IgD-negative memory B cell (primary cell): ENCODE data around the gene LTBP1. TPM values are rescaled to one million over a fixed set of nuclear protein-coding genes. Genes with fewer than 3 reads are reported as not detected.

ENCODE experiments used
- H3K27ac Mint-ChIP-seq, 3 donors: one replicate each; pipeline ENCODE4 v1.8.0; 2020 to 2022; ENCODE audit warnings: mild to moderate bottlenecking in 3 of 3, mixed read lengths in 3 of 3, moderate library complexity in 1 of 3
- H3K27me3 Mint-ChIP-seq: one replicate; pipeline ENCODE4 v1.8.0; 2021; ENCODE audit warnings: mixed read lengths
- H3K36me3 Mint-ChIP-seq: one replicate; pipeline ENCODE4 v1.8.0; 2020; ENCODE audit warnings: mild to moderate bottlenecking, mixed read lengths
- H3K4me1 Mint-ChIP-seq, 3 donors: one replicate each; pipeline ENCODE4 v1.8.0; 2020 to 2022; ENCODE audit warnings: mixed read lengths in 3 of 3, mild to moderate bottlenecking in 1 of 3
- H3K4me3 Mint-ChIP-seq, 4 donors: one replicate each; pipeline ENCODE4 v1.8.0; 2020 to 2022; ENCODE audit warnings: mild to moderate bottlenecking in 4 of 4, mixed read lengths in 4 of 4, moderate library complexity in 3 of 4
- H3K9me3 Mint-ChIP-seq, 3 donors: one replicate each; pipeline ENCODE4 v1.8.0; 2020 to 2021; ENCODE audit warnings: mixed read lengths in 3 of 3, mild to moderate bottlenecking in 1 of 3
- polyA plus RNA-seq: library from polyadenylated mRNA; unstranded; fragments of 300-500 nt; fragmentation: Illumina TruSeq; gene quantifications from one replicate; pipeline ENCODE4 v1.2.3, GENCODE V29; 2021

The LTBP1 gene
- polyA plus RNA-seq, 1 donor from 2014 or later = not detected

- Mint-ChIP-seq H3K4me3 (no peak overlapping the region), H3K36me3 (no peaks in the 10 kb centered on the region), H3K9me3 (no peaks in the 10 kb centered on the region), H3K4me1 (no peaks in the 10 kb centered on the region), H3K27ac (no peak overlapping the region), H3K27me3 (peaks cover 5% of the 10 kb centered on the region)
These were observed 154.2 kb downstream of the LTBP1 start for GRCh38 chr2:33100921-33101320.

GRCh38 chr2:33104052-33104623, 157.4 kb downstream of the LTBP1 start:
- H3K27me3 Mint-ChIP-seq = peaks cover 5% of the 10 kb centered on the region
- no peak overlapping the region for H3K4me3 Mint-ChIP-seq
- no peaks in the 10 kb centered on the region for H3K9me3 Mint-ChIP-seq
- H3K36me3 Mint-ChIP-seq = no peaks in the 10 kb centered on the region
- H3K4me1 Mint-ChIP-seq = no peaks in the 10 kb centered on the region
- no peak overlapping the region for H3K27ac Mint-ChIP-seq

DNA sequence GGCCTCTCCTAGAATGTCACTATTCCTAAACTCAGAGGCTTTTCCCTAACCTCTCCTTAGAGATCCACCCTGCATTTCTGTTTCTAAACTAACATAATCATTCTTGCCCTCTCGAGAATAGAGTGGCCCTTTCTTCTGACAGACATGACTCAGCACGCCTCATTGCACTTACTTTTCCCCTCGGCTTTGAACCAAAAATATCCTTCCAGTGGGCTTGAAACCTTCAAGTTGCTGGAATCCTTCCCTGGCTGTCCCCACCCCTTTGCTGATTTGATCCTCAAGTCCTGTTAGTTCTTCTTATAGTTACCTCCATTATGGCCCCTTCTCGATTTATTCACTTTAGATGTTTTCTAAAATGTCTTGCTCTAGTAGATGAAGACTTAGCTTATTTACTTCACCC, 158.0 kb downstream of the LTBP1 start:
- no peak overlapping the region for H3K4me3 Mint-ChIP-seq

GRCh38 chr2:33106115-33106514, 159.4 kb downstream of the LTBP1 start:
- Mint-ChIP-seq H3K4me1 (no peaks in the 10 kb centered on the region), H3K27me3 (peaks cover 11% of the 10 kb centered on the region), H3K9me3 (no peaks in the 10 kb centered on the region), H3K36me3 (no peaks in the 10 kb centered on the region), H3K4me3 (no peak overlapping the region), H3K27ac (no peak overlapping the region)

More for the DNA sequence above, 158.0 kb downstream of the LTBP1 start:
- Mint-ChIP-seq H3K4me1 (no peaks in the 10 kb centered on the region), H3K27me3 (peaks cover 3% of the 10 kb centered on the region), H3K27ac (no peak overlapping the region), H3K36me3 (no peaks in the 10 kb centered on the region), H3K9me3 (no peaks in the 10 kb centered on the region)

DNA sequence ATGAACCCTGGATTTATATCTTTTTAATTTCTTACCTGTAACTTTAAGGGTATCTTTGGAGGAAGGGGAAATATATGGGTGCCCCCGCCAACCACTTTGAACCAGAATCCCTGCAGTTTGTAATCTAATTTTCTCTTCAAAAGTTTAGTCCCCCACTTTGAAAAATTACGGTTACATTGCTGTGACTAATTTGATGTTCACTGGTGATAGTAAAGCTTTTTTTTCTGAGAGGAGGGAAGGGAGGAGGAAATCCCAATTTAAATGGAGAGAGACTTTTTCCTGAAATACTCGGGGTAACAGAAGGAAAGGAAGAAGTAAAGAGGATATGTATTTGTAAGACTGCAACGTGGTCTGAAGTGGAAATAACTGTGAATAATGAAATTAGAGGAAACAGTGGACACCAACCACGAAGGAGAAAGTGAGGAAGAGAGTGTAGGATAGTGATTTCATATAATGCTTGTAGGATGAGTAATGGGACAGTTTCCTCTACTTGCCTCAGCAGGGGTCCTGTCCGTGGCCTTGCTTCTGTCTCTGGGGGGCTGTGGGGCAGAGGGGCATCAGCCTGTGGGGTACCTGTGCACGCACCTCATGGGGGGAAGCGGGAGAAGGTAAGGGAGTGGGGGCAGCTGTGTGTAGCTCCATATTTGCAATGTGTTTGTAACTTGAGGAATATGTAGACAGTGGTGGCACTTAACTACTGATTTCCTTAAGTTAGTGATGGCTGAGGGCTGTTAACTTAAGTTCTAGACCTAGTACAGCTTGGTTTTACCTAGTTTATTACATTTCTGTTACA, 161.1 kb downstream of the LTBP1 start:
- Mint-ChIP-seq H3K4me1 (no peaks in the 10 kb centered on the region), H3K9me3 (no peaks in the 10 kb centered on the region), H3K27me3 (peaks cover 13% of the 10 kb centered on the region)

DNA sequence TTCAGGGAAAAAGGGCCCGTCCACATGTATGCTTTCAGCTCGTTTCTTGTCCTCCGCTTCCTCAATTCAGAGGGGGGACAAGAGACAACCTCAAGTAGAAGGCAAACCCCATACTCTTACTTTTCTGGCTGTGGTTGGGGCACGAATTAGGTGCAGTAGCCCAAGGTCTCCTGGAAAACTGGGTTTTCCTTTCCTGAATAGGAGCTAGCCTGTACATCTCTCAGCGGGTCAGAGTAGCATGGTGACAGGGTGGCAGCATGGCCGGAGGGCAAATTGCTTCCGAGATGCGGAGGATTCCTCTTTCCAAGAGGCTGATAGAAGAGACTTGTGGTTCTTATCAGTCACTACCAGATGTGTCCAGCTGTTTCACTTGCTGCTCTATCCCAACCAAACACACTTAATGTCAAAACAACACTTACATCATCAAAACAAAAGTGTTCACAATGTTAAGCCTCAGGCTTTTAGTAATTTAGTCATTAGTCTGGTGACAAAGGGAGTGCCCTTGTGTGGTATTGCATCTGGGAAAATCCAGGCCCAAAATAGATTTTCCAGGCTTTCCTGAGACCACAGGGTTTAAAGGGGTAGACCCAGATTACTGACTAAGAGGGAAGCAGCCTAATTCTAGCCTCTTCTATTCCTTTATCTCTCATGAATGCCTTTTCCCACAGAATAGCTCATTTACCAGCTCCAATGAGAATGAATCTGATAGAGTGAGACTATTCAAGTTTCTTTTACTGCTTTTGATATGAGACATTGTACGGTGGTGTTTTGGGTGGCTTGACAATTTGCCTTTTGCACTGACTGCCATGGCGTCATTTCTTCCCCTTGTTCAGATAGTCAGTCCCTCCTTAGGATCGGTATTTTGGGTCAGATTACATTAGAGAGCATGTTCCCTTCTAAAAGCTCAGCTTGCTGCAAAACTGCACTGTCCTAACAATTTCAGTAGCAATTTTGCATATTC, 162.0 kb downstream of the LTBP1 start:
- no peaks in the 10 kb centered on the region for H3K36me3 Mint-ChIP-seq
- H3K4me3 Mint-ChIP-seq = no peak overlapping the region
- H3K9me3 Mint-ChIP-seq = no peaks in the 10 kb centered on the region
- H3K4me1 Mint-ChIP-seq = no peaks in the 10 kb centered on the region
- peaks cover 13% of the 10 kb centered on the region for H3K27me3 Mint-ChIP-seq
- no peak overlapping the region for H3K27ac Mint-ChIP-seq

More for the DNA sequence above, 161.1 kb downstream of the LTBP1 start:
- Mint-ChIP-seq H3K27ac (no peak overlapping the region), H3K36me3 (no peaks in the 10 kb centered on the region), H3K4me3 (no peak overlapping the region)

DNA sequence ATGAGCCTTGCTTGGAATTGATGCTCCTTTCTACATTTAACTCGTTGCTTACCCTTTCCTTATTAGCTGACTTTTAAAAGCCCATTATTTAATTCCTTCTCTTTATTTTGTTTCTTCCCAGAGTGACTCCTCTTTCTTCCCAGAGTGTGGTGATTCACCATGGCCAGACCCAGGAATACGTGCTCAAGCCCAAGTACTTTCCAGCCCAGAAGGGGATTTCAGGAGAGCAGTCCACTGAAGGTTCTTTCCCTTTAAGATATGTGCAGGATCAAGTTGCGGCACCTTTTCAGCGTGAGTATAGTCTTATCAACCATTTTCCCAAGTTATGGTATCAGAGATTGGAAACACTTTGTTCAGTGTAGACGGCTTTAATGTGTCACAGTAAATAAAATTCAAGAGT, 163.7 kb downstream of the LTBP1 start:
- Mint-ChIP-seq H3K36me3 (no peaks in the 10 kb centered on the region), H3K27ac (no peak overlapping the region), H3K4me3 (no peak overlapping the region), H3K27me3 (peaks cover 10% of the 10 kb centered on the region), H3K4me1 (no peaks in the 10 kb centered on the region), H3K9me3 (no peaks in the 10 kb centered on the region)

- Mint-ChIP-seq H3K27ac (no peak overlapping the region), H3K4me1 (no peaks in the 10 kb centered on the region), H3K36me3 (no peaks in the 10 kb centered on the region), H3K27me3 (peaks cover 10% of the 10 kb centered on the region), H3K9me3 (no peaks in the 10 kb centered on the region), H3K4me3 (no peak overlapping the region)
These were observed 164.3 kb downstream of the LTBP1 start for GRCh38 chr2:33111002-33111446.

DNA sequence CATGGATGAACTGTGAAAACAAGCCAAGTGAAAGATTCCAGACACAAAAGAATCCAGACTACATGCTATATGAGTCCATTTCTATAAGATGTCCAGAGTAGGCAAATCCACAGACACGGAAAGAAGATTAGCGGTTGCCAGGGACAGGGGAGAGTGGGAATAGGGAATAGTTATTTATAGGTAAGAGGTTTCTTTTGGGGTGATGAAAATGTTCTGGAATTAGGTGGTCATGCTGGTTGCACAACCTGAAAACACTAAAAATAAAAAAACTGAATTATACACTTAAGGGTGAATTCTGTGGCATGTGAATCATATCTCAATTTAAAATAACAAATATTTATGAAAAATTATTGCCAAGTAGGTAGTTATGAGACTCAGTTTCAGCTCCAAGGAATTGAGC, 168.4 kb downstream of the LTBP1 start:
- H3K36me3 Mint-ChIP-seq = no peaks in the 10 kb centered on the region
- H3K27me3 Mint-ChIP-seq = peaks cover 8% of the 10 kb centered on the region
- no peak overlapping the region for H3K27ac Mint-ChIP-seq
- no peaks in the 10 kb centered on the region for H3K9me3 Mint-ChIP-seq
- H3K4me1 Mint-ChIP-seq = no peaks in the 10 kb centered on the region
- no peak overlapping the region for H3K4me3 Mint-ChIP-seq

GRCh38 chr2:33115728-33116127, 169.0 kb downstream of the LTBP1 start:
- no peak overlapping the region for H3K27ac Mint-ChIP-seq
- H3K36me3 Mint-ChIP-seq = no peaks in the 10 kb centered on the region
- H3K9me3 Mint-ChIP-seq = no peaks in the 10 kb centered on the region
- H3K4me1 Mint-ChIP-seq = no peaks in the 10 kb centered on the region
- H3K27me3 Mint-ChIP-seq = peaks cover 5% of the 10 kb centered on the region
- H3K4me3 Mint-ChIP-seq = no peak overlapping the region

DNA sequence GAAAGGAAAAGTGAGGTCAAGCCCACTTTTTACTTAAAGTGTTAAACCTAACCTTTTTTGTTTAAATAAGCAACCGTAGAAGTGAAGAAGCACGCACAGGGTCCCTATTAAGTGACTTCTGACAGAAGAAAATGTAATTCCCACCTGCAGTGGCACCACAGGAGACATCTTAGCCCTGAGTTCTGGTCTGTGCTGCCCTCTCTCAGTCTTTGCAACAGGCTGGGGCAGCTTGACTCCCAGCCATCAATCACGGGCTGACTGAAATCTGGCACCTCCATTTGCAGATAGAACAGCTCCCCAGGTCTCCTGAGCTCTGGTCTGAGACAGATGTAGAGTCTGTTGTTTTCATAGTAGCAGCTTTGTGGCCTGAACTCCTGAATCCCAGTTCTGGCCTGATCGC, 170.0 kb downstream of the LTBP1 start:
- H3K27ac Mint-ChIP-seq = no peak overlapping the region
- no peak overlapping the region for H3K4me3 Mint-ChIP-seq
- no peaks in the 10 kb centered on the region for H3K36me3 Mint-ChIP-seq
- H3K27me3 Mint-ChIP-seq = no peaks in the 10 kb centered on the region
- H3K4me1 Mint-ChIP-seq = no peaks in the 10 kb centered on the region
- H3K9me3 Mint-ChIP-seq = no peaks in the 10 kb centered on the region

- no peaks in the 10 kb centered on the region for H3K4me1 Mint-ChIP-seq
- H3K9me3 Mint-ChIP-seq = no peaks in the 10 kb centered on the region
- no peak overlapping the region for H3K27ac Mint-ChIP-seq
- H3K4me3 Mint-ChIP-seq = no peak overlapping the region
- H3K27me3 Mint-ChIP-seq = no peaks in the 10 kb centered on the region
- no peaks in the 10 kb centered on the region for H3K36me3 Mint-ChIP-seq
These were observed 171.9 kb downstream of the LTBP1 start for GRCh38 chr2:33118651-33119050.

GRCh38 chr2:33121416-33121815, 174.7 kb downstream of the LTBP1 start:
- no peaks in the 10 kb centered on the region for H3K9me3 Mint-ChIP-seq
- H3K27ac Mint-ChIP-seq = no peak overlapping the region
- H3K36me3 Mint-ChIP-seq = no peaks in the 10 kb centered on the region
- no peak overlapping the region for H3K4me3 Mint-ChIP-seq
- H3K27me3 Mint-ChIP-seq = no peaks in the 10 kb centered on the region
- H3K4me1 Mint-ChIP-seq = no peaks in the 10 kb centered on the region

GRCh38 chr2:33121925-33122324, 175.2 kb downstream of the LTBP1 start:
- no peaks in the 10 kb centered on the region for H3K36me3 Mint-ChIP-seq
- H3K27me3 Mint-ChIP-seq = no peaks in the 10 kb centered on the region
- H3K9me3 Mint-ChIP-seq = no peaks in the 10 kb centered on the region
- H3K4me3 Mint-ChIP-seq = no peak overlapping the region
- H3K4me1 Mint-ChIP-seq = no peaks in the 10 kb centered on the region
- no peak overlapping the region for H3K27ac Mint-ChIP-seq

- Mint-ChIP-seq H3K27me3 (no peaks in the 10 kb centered on the region), H3K9me3 (no peaks in the 10 kb centered on the region), H3K27ac (no peak overlapping the region), H3K36me3 (no peaks in the 10 kb centered on the region), H3K4me1 (no peaks in the 10 kb centered on the region), H3K4me3 (no peak overlapping the region)
These were observed 176.0 kb downstream of the LTBP1 start for GRCh38 chr2:33122726-33123125.
